Karpas-422 (cell line): ENCODE results near the gene PRKCB. TPM values are rescaled to one million over a fixed set of nuclear protein-coding genes. Genes with fewer than 3 reads are reported as not detected.

Experiments
- DNase-seq: peaks from one replicate; pipeline ENCODE4 v3.0.0-alpha.2; 2015
- H2AFZ ChIP-seq: fragments of 200-600 bp; sonication (generic); 2 replicates; pipeline ENCODE4 v1.6.1; 2014; ENCODE audit warnings: antibody characterized with exemption, low read length, mixed read lengths
- H3K27ac ChIP-seq: fragments of 200-600 bp; sonication (generic); 2 replicates; pipeline ENCODE4 v1.5.1; 2014; ENCODE audit warnings: mild to moderate bottlenecking, low read length, moderate library complexity
- H3K27me3 ChIP-seq: fragments of 200-600 bp; sonication (generic); 2 replicates; pipeline ENCODE4 v1.6.1; 2014; ENCODE audit warnings: low read length, mixed read lengths
- H3K36me3 ChIP-seq: fragments of 200-600 bp; sonication (generic); 2 replicates; pipeline ENCODE4 v1.6.1; 2014; ENCODE audit warnings: low read length, mixed read lengths; ENCODE audit not compliant: insufficient read depth
- H3K4me1 ChIP-seq: fragments of 200-600 bp; sonication (generic); 2 replicates; pipeline ENCODE4 v1.6.1; 2014; ENCODE audit warnings: mild to moderate bottlenecking, low read length, mixed read lengths
- H3K4me2 ChIP-seq: fragments of 200-600 bp; sonication (generic); 2 replicates; pipeline ENCODE4 v1.6.1; 2014; ENCODE audit warnings: low read length, low read depth, mild to moderate bottlenecking; ENCODE audit not compliant: poor library complexity, severe bottlenecking
- H3K4me3 ChIP-seq: fragments of 200-600 bp; sonication (generic); 2 replicates; pipeline ENCODE4 v1.5.1; 2014; ENCODE audit warnings: mild to moderate bottlenecking, antibody characterized with exemption, low read length, mixed read lengths
- H3K79me2 ChIP-seq: fragments of 200-600 bp; sonication (generic); 2 replicates; pipeline ENCODE4 v1.6.1; 2014; ENCODE audit warnings: mild to moderate bottlenecking, low read length, mixed read lengths
- H3K9ac ChIP-seq: fragments of 200-600 bp; sonication (generic); 2 replicates; pipeline ENCODE4 v1.6.0; 2014; ENCODE audit warnings: low read length
- H3K9me2 ChIP-seq: fragments of 200-600 bp; sonication (generic), shearing (Covaris generic); replicated peaks from 2 replicates; pipeline ENCODE4 v1.6.0; 2014; ENCODE audit warnings: mild to moderate bottlenecking, low read length, moderate library complexity; ENCODE audit not compliant: insufficient read depth
- H3K9me3 ChIP-seq: fragments of 300-700, 200-600 bp; sonication (generic); 2 replicates; pipeline ENCODE4 v1.6.1; 2014; ENCODE audit warnings: low read length, mixed read lengths
- H4K20me1 ChIP-seq: fragments of 200-600 bp; sonication (generic); 2 replicates; pipeline ENCODE4 v1.6.1; 2014; ENCODE audit warnings: mild to moderate bottlenecking, antibody characterized with exemption, low read length, low read depth; ENCODE audit not compliant: insufficient read depth
- total RNA-seq: library from RNA; depleted of rRNA; stranded (reverse); fragments of >200 nt; shearing (Covaris generic); gene quantifications from 2 replicates; pipeline ENCODE4 v1.2.3, GENCODE V29; 2014; ENCODE audit warnings: low replicate concordance

The PRKCB gene
- total RNA-seq, 1 experiment from 2014 or later, result 21.7 TPM

GRCh38 chr16:23863511-23864422 lies 28.0 kb downstream of the PRKCB start:
- no peaks in the 10 kb centered on the region for H3K36me3 ChIP-seq
- H3K27ac ChIP-seq, result peak overlapping the region; percentile 96
- H4K20me1 ChIP-seq, result no peaks in the 10 kb centered on the region
- no peaks in the 10 kb centered on the region for H3K79me2 ChIP-seq
- H3K9me3 ChIP-seq, result no peaks in the 10 kb centered on the region
- H3K4me2 ChIP-seq, result peak overlapping the region; percentile 90
- peaks cover 81% of the 10 kb centered on the region for H3K4me1 ChIP-seq
- peak overlapping the region; percentile 65 for H3K9ac ChIP-seq
- H2AFZ ChIP-seq, result peak overlapping the region; percentile 32
- peak overlapping the region; percentile 58 for H3K4me3 ChIP-seq
- DNase-seq, result peak; percentile 91
- H3K9me2 ChIP-seq, result no peaks in the 10 kb centered on the region
- no peaks in the 10 kb centered on the region for H3K27me3 ChIP-seq

GRCh38 chr16:23865853-23866252 lies 30.1 kb downstream of the PRKCB start:
- Histone ChIP-seq H3K9ac (no peak overlapping the region), H3K27me3 (no peaks in the 10 kb centered on the region), H2AFZ (no peak overlapping the region), H3K4me2 (no peak overlapping the region), H3K4me3 (no peak overlapping the region), H3K9me2 (no peaks in the 10 kb centered on the region), H3K27ac (no peak overlapping the region), H3K36me3 (no peaks in the 10 kb centered on the region), H4K20me1 (no peaks in the 10 kb centered on the region), H3K79me2 (no peaks in the 10 kb centered on the region), H3K4me1 (peaks cover 61% of the 10 kb centered on the region), H3K9me3 (no peaks in the 10 kb centered on the region)
- DNase-seq, result no peak

- Histone ChIP-seq H3K4me2 (no peak overlapping the region), H3K27ac (no peak overlapping the region), H3K36me3 (no peaks in the 10 kb centered on the region), H3K27me3 (no peaks in the 10 kb centered on the region), H3K9me2 (no peaks in the 10 kb centered on the region), H3K9ac (no peak overlapping the region), H3K79me2 (no peaks in the 10 kb centered on the region), H2AFZ (no peak overlapping the region), H3K4me3 (no peak overlapping the region), H4K20me1 (no peaks in the 10 kb centered on the region), H3K9me3 (no peaks in the 10 kb centered on the region), H3K4me1 (peaks cover 53% of the 10 kb centered on the region)
- DNase-seq, result no peak
Measured at GRCh38 chr16:23866621-23867020, 30.8 kb downstream of the PRKCB start.

GRCh38 chr16:23867566-23867965 lies 31.8 kb downstream of the PRKCB start:
- Histone ChIP-seq H3K4me1 (peaks cover 44% of the 10 kb centered on the region), H3K4me2 (no peak overlapping the region), H4K20me1 (no peaks in the 10 kb centered on the region), H3K4me3 (no peak overlapping the region), H3K9me3 (no peaks in the 10 kb centered on the region), H3K27me3 (no peaks in the 10 kb centered on the region), H3K36me3 (no peaks in the 10 kb centered on the region), H2AFZ (no peak overlapping the region), H3K79me2 (no peaks in the 10 kb centered on the region), H3K27ac (no peak overlapping the region), H3K9me2 (no peaks in the 10 kb centered on the region), H3K9ac (no peak overlapping the region)
- DNase-seq, result no peak

GRCh38 chr16:23868136-23868535 lies 32.4 kb downstream of the PRKCB start:
- Histone ChIP-seq H3K36me3 (no peaks in the 10 kb centered on the region), H3K4me1 (peaks cover 40% of the 10 kb centered on the region), H3K4me2 (peak overlapping the region; percentile 14), H3K9me2 (no peaks in the 10 kb centered on the region), H3K9ac (no peak overlapping the region), H4K20me1 (no peaks in the 10 kb centered on the region), H3K9me3 (no peaks in the 10 kb centered on the region), H3K27ac (no peak overlapping the region), H2AFZ (no peak overlapping the region), H3K4me3 (no peak overlapping the region), H3K79me2 (no peaks in the 10 kb centered on the region), H3K27me3 (no peaks in the 10 kb centered on the region)
- no peak for DNase-seq

- Histone ChIP-seq H4K20me1 (no peaks in the 10 kb centered on the region), H3K27ac (no peak overlapping the region), H3K4me2 (no peak overlapping the region), H3K9ac (no peak overlapping the region), H3K36me3 (no peaks in the 10 kb centered on the region), H3K9me2 (no peaks in the 10 kb centered on the region), H3K4me3 (no peak overlapping the region), H2AFZ (no peak overlapping the region), H3K9me3 (no peaks in the 10 kb centered on the region), H3K4me1 (peaks cover 31% of the 10 kb centered on the region), H3K79me2 (no peaks in the 10 kb centered on the region), H3K27me3 (no peaks in the 10 kb centered on the region)
- no peak for DNase-seq
Measured at GRCh38 chr16:23869052-23869451, 33.3 kb downstream of the PRKCB start.

- H3K9ac ChIP-seq, result no peak overlapping the region
- no peak overlapping the region for H3K27ac ChIP-seq
- no peaks in the 10 kb centered on the region for H3K79me2 ChIP-seq
- no peaks in the 10 kb centered on the region for H3K9me2 ChIP-seq
- no peaks in the 10 kb centered on the region for H3K9me3 ChIP-seq
- H3K36me3 ChIP-seq, result no peaks in the 10 kb centered on the region
- H2AFZ ChIP-seq, result no peak overlapping the region
- no peak overlapping the region for H3K4me3 ChIP-seq
- no peak for DNase-seq
- no peak overlapping the region for H3K4me2 ChIP-seq
- H3K27me3 ChIP-seq, result no peaks in the 10 kb centered on the region
- peaks cover 15% of the 10 kb centered on the region for H3K4me1 ChIP-seq
- no peaks in the 10 kb centered on the region for H4K20me1 ChIP-seq
Measured at GRCh38 chr16:23871924-23872323, 36.1 kb downstream of the PRKCB start.

GRCh38 chr16:23874613-23875294 lies 39.0 kb downstream of the PRKCB start:
- Histone ChIP-seq H3K9ac (no peak overlapping the region), H3K9me2 (no peaks in the 10 kb centered on the region), H2AFZ (no peak overlapping the region), H3K4me3 (no peak overlapping the region), H3K79me2 (no peaks in the 10 kb centered on the region), H3K9me3 (no peaks in the 10 kb centered on the region), H3K36me3 (no peaks in the 10 kb centered on the region), H3K27ac (no peak overlapping the region), H4K20me1 (no peaks in the 10 kb centered on the region), H3K4me1 (no peaks in the 10 kb centered on the region), H3K4me2 (no peak overlapping the region), H3K27me3 (no peaks in the 10 kb centered on the region)
- no peak for DNase-seq
